Fibroblast of lung (primary cell): Measurements from ENCODE around the gene OPTC. TPM values are rescaled to one million over a fixed set of nuclear protein-coding genes. Genes with fewer than 3 reads are reported as not detected.
"Not testable (repeated sequence)": the region's sequence is repeated elsewhere in the genome, so short reads cannot be mapped to it uniquely, and the experiment has no call there.

ENCODE experiments used
- DNase-seq, 2 donors: peaks; one replicate each; pipeline versions ENCODE4 v3.0.0 to v3.0.0-alpha.2; 2010; ENCODE audit warnings: low read depth in 2 of 2
- H2AFZ ChIP-seq: 2 replicates; pipeline ENCODE4 v1.5.1; 2012; ENCODE audit warnings: low read length, control low read depth, inconsistent platforms
- H3K27ac ChIP-seq: 2 replicates; pipeline ENCODE4 v1.5.1; 2011; ENCODE audit warnings: low read length, control low read depth; ENCODE audit not compliant: insufficient read depth
- H3K27me3 ChIP-seq: 2 replicates; pipeline ENCODE4 v1.5.1; 2011; ENCODE audit warnings: mild to moderate bottlenecking, low read length; ENCODE audit not compliant: control insufficient read depth, insufficient read depth
- H3K36me3 ChIP-seq: 2 replicates; pipeline ENCODE4 v1.5.1; 2011; ENCODE audit warnings: low read length; ENCODE audit not compliant: control insufficient read depth, insufficient read depth
- H3K4me1 ChIP-seq: 2 replicates; pipeline ENCODE4 v1.5.1; 2011; ENCODE audit warnings: low read length; ENCODE audit not compliant: control insufficient read depth, insufficient read depth; ENCODE audit errors: extremely low read depth
- H3K4me2 ChIP-seq: 2 replicates; pipeline ENCODE4 v1.5.1; 2011; ENCODE audit warnings: low read length, control low read depth; ENCODE audit not compliant: insufficient read depth; ENCODE audit errors: extremely low read depth
- H3K4me3 ChIP-seq, 4 experiments: fragments of 200-600 bp in 1 of 4; sonication (generic) in 1 of 4; replicated peaks in 1 of 4; 2 replicates each; pipeline ENCODE4 v1.5.1; 2011 to 2016; ENCODE audit warnings: low read length in 4 of 4, low read depth in 3 of 4, mild to moderate bottlenecking in 3 of 4, control low read depth in 2 of 4, inconsistent platforms in 1 of 4, mixed read lengths in 1 of 4; ENCODE audit not compliant: insufficient read depth in 1 of 4; ENCODE audit errors: control extremely low read depth in 1 of 4
- H3K79me2 ChIP-seq: 2 replicates; pipeline ENCODE4 v1.5.1; 2012; ENCODE audit warnings: mild to moderate bottlenecking, low read length, inconsistent platforms; ENCODE audit not compliant: control insufficient read depth, insufficient read depth
- H3K9ac ChIP-seq: 2 replicates; pipeline ENCODE4 v1.5.1; 2011; ENCODE audit warnings: mild to moderate bottlenecking, low read length, control low read depth; ENCODE audit not compliant: insufficient read depth
- H3K9me3 ChIP-seq: 2 replicates; pipeline ENCODE4 v1.5.1; 2012; ENCODE audit warnings: low read depth, low read length; ENCODE audit not compliant: control insufficient read depth, insufficient read depth
- H4K20me1 ChIP-seq: 2 replicates; pipeline ENCODE4 v1.5.1; 2011; ENCODE audit warnings: low read length; ENCODE audit not compliant: control insufficient read depth, insufficient read depth; ENCODE audit errors: extremely low read depth
- CTCF ChIP-seq, 2 donors: IDR thresholded peaks in 1 of 2; conservative IDR thresholded peaks in 1 of 2; 1 replicate in 1 of 2; 2 replicates in 1 of 2; pipeline ENCODE4 v1.5.1; 2011 to 2012; ENCODE audit warnings: low read length in 2 of 2, control low read depth in 1 of 2, inconsistent platforms in 1 of 2, low read depth in 1 of 2, mild to moderate bottlenecking in 1 of 2
- EZH2 ChIP-seq: IDR thresholded peaks from 2 replicates; pipeline ENCODE4 v1.5.1; 2012; ENCODE audit warnings: low read length, control low read depth, mild to moderate bottlenecking; ENCODE audit errors: missing control alignments
- polyA plus RNA-seq, 2 donors: library from polyadenylated mRNA; depleted of rRNA in 1 of 2; stranded (reverse) in 1 of 2; unstranded in 1 of 2; fragments of >200 nt; gene quantifications; 2 replicates each; pipeline ENCODE4 v1.2.1, GENCODE V29; 2011 to 2012; ENCODE audit warnings: missing spikeins in 1 of 2
- total RNA-seq: library from RNA; depleted of rRNA; stranded (reverse); fragments of >200 nt; gene quantifications from 2 replicates; pipeline ENCODE4 v1.2.1, GENCODE V29; 2014

Gene OPTC
- total and polyA plus RNA-seq, 2 donors (not counting 1 experiment from before 2014, with no cell fraction given), result not detected

GRCh38 chr1:203465948-203466347 is 28.0 kb upstream of the OPTC start:
- Histone ChIP-seq H2AFZ (no peak overlapping the region), H3K36me3 (no peaks in the 10 kb centered on the region), H3K4me3 (no peak overlapping the region), H4K20me1 (no peaks in the 10 kb centered on the region), H3K4me2 (no peak overlapping the region), H3K79me2 (no peaks in the 10 kb centered on the region), H3K27me3 (no peaks in the 10 kb centered on the region), H3K9ac (no peak overlapping the region), H3K9me3 (no peaks in the 10 kb centered on the region), H3K27ac (no peak overlapping the region), H3K4me1 (peaks cover 27% of the 10 kb centered on the region)
- peak in 1 of 2 donors; percentile 33 for DNase-seq
- TF ChIP-seq EZH2, result no peak
- no peak for TF ChIP-seq CTCF (conservative IDR thresholded peaks at IDR 0.05 in 1 of 2, IDR thresholded peaks at IDR 0.05 in 1 of 2; ENCODE audit: low read depth in 1 of 2, low read length in 2 of 2)

- H2AFZ ChIP-seq, H3K79me2 ChIP-seq, DNase-seq, H3K36me3 ChIP-seq, H4K20me1 ChIP-seq, H3K4me2 ChIP-seq, H3K9ac ChIP-seq, H3K27me3 ChIP-seq, H3K4me3 ChIP-seq, H3K9me3 ChIP-seq, H3K27ac ChIP-seq: not testable (repeated sequence)
- H3K4me1 ChIP-seq, result peaks cover 27% of the 10 kb centered on the region
Observed at GRCh38 chr1:203466906-203467549, 26.9 kb upstream of the OPTC start.

GRCh38 chr1:203467550-203467921 is 26.4 kb upstream of the OPTC start:
- Histone ChIP-seq H4K20me1 (no peaks in the 10 kb centered on the region), H3K4me2 (no peak overlapping the region), H2AFZ (no peak overlapping the region), H3K4me3 (no peak overlapping the region), H3K27ac (no peak overlapping the region), H3K27me3 (no peaks in the 10 kb centered on the region), H3K9me3 (no peaks in the 10 kb centered on the region), H3K79me2 (no peaks in the 10 kb centered on the region), H3K36me3 (no peaks in the 10 kb centered on the region), H3K4me1 (peaks cover 24% of the 10 kb centered on the region), H3K9ac (no peak overlapping the region)
- TF ChIP-seq CTCF (conservative IDR thresholded peaks at IDR 0.05 in 1 of 2, IDR thresholded peaks at IDR 0.05 in 1 of 2; ENCODE audit: low read depth in 1 of 2, low read length in 2 of 2), result no peak
- no peak for TF ChIP-seq EZH2
- DNase-seq, result peak in 1 of 2 donors; percentile 37
